Measurements from ENCODE around the gene SLC19A1. TPM values are rescaled to one million over a fixed set of nuclear protein-coding genes. Genes with fewer than 3 reads are reported as not detected.
A peak's percentile ranks its signal among the peaks of the same experiment; 100 is the strongest.

The SLC19A1 gene
- polyA plus RNA-seq, 3 donors: 25.0 to 53.0 (median 39.9) TPM

DNA sequence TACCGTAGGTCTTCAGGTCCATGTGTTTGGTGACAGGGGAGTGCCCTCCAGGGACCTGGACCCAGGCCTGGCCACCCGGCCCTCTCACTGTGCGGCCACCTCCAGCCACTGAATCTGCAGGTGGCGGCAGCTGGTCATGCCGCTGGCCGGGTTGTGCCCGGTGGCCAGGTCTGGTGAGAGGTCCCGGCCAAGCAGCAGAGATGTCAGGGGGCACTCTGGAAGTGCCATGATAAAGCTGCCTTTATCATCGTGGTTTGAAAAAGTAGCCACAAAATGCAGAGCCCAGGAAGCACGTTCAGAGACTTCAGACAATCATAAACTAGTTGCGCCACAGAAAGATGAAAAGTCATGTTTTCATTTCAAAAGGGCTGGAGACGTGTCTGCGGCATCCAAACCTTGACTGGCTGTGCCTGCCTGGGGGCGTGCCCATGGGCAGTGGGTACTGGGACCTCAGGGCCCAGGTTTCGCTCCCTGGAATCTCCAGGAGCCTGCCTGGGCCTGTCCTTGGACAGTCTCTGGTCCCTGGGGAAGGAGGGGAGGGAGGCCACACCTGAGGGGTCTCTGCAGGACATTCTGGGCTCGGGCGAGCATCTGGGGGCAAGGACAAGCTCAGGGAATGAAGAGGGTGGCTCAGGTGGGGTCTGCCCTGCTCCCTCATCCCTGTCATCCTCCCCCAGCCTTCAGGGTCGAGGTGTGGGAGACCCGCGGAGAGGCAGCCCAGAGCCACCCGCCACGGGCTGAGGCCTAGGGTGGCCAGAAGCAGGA, 92.4 kb downstream of the SLC19A1 start:
- H3K4me3 Mint-ChIP-seq: peak overlapping the region in 1 of 2 donors; percentile 4

GRCh38 chr21:45448810-45449657, 93.2 kb downstream of the SLC19A1 start:
- H3K4me3 ChIP-seq (replicated peaks in 1 of 3; ENCODE audit: low read depth in 2 of 3, low read length in 3 of 3): no peak overlapping the region
- 92% methylated on average over 13 of the region's 28 CpGs for WGBS (ENCODE audit: insufficient coverage)
- Mint-ChIP-seq H3K27me3 (ENCODE audit: low read depth in 3 of 3) (peaks cover 5 to 8% (median 7%) of the 10 kb centered on the region in 3 donors), H3K4me1 (no peaks in the 10 kb centered on the region), H3K27ac (peak overlapping the region in 1 of 7 donors; percentile 57), H3K9me3 (peaks cover 1 to 25% (median 9%) of the 10 kb centered on the region in 7 donors), H3K36me3 (no peaks in the 10 kb centered on the region), H3K4me3 (no peak overlapping the region)
- no peaks in the 10 kb centered on the region for H3K27me3 ChIP-seq (ENCODE audit: control insufficient read depth in 2 of 2, insufficient read depth in 2 of 2, low read length in 2 of 2)
- H3K9ac ChIP-seq (ENCODE audit: insufficient read depth, low read length, poor library complexity, severe bottlenecking): no peak overlapping the region
- no peaks in the 10 kb centered on the region for H3K36me3 ChIP-seq (replicated peaks in 1 of 2; ENCODE audit: control insufficient read depth in 1 of 2, insufficient read depth in 2 of 2, low read length in 2 of 2)
- H2AFZ ChIP-seq (ENCODE audit: insufficient read depth, low read depth, low read length, poor library complexity, severe bottlenecking): no peak overlapping the region
- TF ChIP-seq, protein P1, sequence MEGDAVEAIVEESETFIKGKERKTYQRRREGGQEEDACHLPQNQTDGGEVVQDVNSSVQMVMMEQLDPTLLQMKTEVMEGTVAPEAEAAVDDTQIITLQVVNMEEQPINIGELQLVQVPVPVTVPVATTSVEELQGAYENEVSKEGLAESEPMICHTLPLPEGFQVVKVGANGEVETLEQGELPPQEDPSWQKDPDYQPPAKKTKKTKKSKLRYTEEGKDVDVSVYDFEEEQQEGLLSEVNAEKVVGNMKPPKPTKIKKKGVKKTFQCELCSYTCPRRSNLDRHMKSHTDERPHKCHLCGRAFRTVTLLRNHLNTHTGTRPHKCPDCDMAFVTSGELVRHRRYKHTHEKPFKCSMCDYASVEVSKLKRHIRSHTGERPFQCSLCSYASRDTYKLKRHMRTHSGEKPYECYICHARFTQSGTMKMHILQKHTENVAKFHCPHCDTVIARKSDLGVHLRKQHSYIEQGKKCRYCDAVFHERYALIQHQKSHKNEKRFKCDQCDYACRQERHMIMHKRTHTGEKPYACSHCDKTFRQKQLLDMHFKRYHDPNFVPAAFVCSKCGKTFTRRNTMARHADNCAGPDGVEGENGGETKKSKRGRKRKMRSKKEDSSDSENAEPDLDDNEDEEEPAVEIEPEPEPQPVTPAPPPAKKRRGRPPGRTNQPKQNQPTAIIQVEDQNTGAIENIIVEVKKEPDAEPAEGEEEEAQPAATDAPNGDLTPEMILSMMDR (IDR thresholded peaks at IDR 0.05): no peak
- DNase-seq: no peak
- intact Hi-C loops (cut with micrococcal nuclease): no loop called here
- no peaks in the 10 kb centered on the region for H3K79me2 ChIP-seq (ENCODE audit: insufficient read depth, low read length)
- no peak overlapping the region for H3K27ac ChIP-seq (ENCODE audit: low read depth in 1 of 2, low read length in 2 of 2)
- H4K20me1 ChIP-seq (ENCODE audit: insufficient read depth, low read length): no peaks in the 10 kb centered on the region
- H3K9me3 ChIP-seq (replicated peaks in 1 of 2; ENCODE audit: control insufficient read depth in 1 of 2, insufficient read depth in 1 of 2, low read length in 2 of 2): peaks cover 9 to 11% of the 10 kb centered on the region in 2 donors
- H3K4me2 ChIP-seq (replicated peaks; ENCODE audit: extremely low read depth, low read length, poor library complexity, severe bottlenecking): no peak overlapping the region
- no peaks in the 10 kb centered on the region for H3K4me1 ChIP-seq (ENCODE audit: control insufficient read depth in 1 of 2, insufficient read depth in 2 of 2, low read length in 2 of 2)

More for the DNA sequence above, 92.4 kb downstream of the SLC19A1 start:
- Mint-ChIP-seq H3K27ac (no peak overlapping the region), H3K27me3 (ENCODE audit: low read depth in 3 of 3) (peaks cover 2 to 8% (median 7%) of the 10 kb centered on the region in 3 donors), H3K9me3 (peaks cover 1 to 25% (median 9%) of the 10 kb centered on the region in 7 donors), H3K36me3 (no peaks in the 10 kb centered on the region), H3K4me1 (no peaks in the 10 kb centered on the region)
- Histone ChIP-seq H3K27me3 (ENCODE audit: control insufficient read depth in 2 of 2, insufficient read depth in 2 of 2, low read length in 2 of 2) (no peaks in the 10 kb centered on the region), H4K20me1 (ENCODE audit: insufficient read depth, low read length) (no peaks in the 10 kb centered on the region), H3K9ac (ENCODE audit: insufficient read depth, low read length, poor library complexity, severe bottlenecking) (no peak overlapping the region), H2AFZ (ENCODE audit: insufficient read depth, low read depth, low read length, poor library complexity, severe bottlenecking) (no peak overlapping the region), H3K79me2 (ENCODE audit: insufficient read depth, low read length) (no peaks in the 10 kb centered on the region), H3K4me3 (replicated peaks in 1 of 3; ENCODE audit: low read depth in 2 of 3, low read length in 3 of 3) (no peak overlapping the region), H3K4me1 (ENCODE audit: control insufficient read depth in 1 of 2, insufficient read depth in 2 of 2, low read length in 2 of 2) (no peaks in the 10 kb centered on the region), H3K4me2 (replicated peaks; ENCODE audit: extremely low read depth, low read length, poor library complexity, severe bottlenecking) (no peak overlapping the region), H3K27ac (ENCODE audit: low read depth in 1 of 2, low read length in 2 of 2) (no peak overlapping the region), H3K9me3 (replicated peaks in 1 of 2; ENCODE audit: control insufficient read depth in 1 of 2, insufficient read depth in 1 of 2, low read length in 2 of 2) (peaks cover 9 to 11% of the 10 kb centered on the region in 2 donors), H3K36me3 (replicated peaks in 1 of 2; ENCODE audit: control insufficient read depth in 1 of 2, insufficient read depth in 2 of 2, low read length in 2 of 2) (no peaks in the 10 kb centered on the region)
- TF ChIP-seq, protein P1 (IDR thresholded peaks at IDR 0.05): no peak
- intact Hi-C loops (cut with micrococcal nuclease): no loop called here
- WGBS (ENCODE audit: insufficient coverage): 76% methylated on average over 14 of the region's 22 CpGs
- no peak for DNase-seq
